HFF-Myc (cell line): ENCODE results near the gene COLQ.

Experiments
- DNase-seq: peaks from one replicate; pipeline ENCODE4 v3.0.0-alpha.2; 2011; ENCODE audit warnings: low read depth; ENCODE audit errors: extremely low read depth
- H3K4me3 ChIP-seq: replicated peaks from 2 replicates; pipeline ENCODE4 v1.5.1; 2011; ENCODE audit warnings: low read depth, mild to moderate bottlenecking, control low read depth, low read length
- TF ChIP-seq, protein P1 (sequence below): IDR thresholded peaks from 2 replicates; pipeline ENCODE4 v1.5.1; 2012; ENCODE audit warnings: mild to moderate bottlenecking, low read depth, low read length, control low read depth; ENCODE audit errors: missing control alignments

The COLQ gene

GRCh38 chr3:15453991-15454625 is 67.4 kb downstream of the COLQ start:
- no peak overlapping the region for H3K4me3 ChIP-seq
- DNase-seq = no peak
- TF ChIP-seq, protein P1, sequence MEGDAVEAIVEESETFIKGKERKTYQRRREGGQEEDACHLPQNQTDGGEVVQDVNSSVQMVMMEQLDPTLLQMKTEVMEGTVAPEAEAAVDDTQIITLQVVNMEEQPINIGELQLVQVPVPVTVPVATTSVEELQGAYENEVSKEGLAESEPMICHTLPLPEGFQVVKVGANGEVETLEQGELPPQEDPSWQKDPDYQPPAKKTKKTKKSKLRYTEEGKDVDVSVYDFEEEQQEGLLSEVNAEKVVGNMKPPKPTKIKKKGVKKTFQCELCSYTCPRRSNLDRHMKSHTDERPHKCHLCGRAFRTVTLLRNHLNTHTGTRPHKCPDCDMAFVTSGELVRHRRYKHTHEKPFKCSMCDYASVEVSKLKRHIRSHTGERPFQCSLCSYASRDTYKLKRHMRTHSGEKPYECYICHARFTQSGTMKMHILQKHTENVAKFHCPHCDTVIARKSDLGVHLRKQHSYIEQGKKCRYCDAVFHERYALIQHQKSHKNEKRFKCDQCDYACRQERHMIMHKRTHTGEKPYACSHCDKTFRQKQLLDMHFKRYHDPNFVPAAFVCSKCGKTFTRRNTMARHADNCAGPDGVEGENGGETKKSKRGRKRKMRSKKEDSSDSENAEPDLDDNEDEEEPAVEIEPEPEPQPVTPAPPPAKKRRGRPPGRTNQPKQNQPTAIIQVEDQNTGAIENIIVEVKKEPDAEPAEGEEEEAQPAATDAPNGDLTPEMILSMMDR = no peak

- TF ChIP-seq, protein P1 = no peak
- DNase-seq = no peak
- no peak overlapping the region for H3K4me3 ChIP-seq
Measured at GRCh38 chr3:15453501-15453900, 68.0 kb downstream of the COLQ start.

DNA sequence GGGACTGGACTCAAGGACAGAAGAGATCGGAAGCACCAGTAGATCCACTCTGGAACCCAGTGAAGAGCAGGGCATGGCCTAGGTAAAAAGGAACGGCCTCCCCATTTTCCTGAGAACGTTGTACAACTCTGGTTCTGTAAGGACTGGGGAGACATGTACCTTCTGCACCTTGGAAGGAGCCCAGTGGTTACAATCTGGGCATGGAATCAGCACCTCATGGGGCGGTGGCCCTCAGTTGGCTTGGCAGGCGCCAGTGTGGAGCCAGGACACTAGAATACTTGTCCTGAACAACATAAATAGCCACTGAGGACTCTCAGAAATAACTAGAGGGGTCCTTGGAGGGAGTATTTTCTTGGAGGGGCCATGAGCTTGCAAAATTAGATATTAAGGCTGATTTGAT is 68.5 kb downstream of the COLQ start:
- TF ChIP-seq, protein P1 = no peak
- no peak overlapping the region for H3K4me3 ChIP-seq

GRCh38 chr3:15452156-15452555 is 69.3 kb downstream of the COLQ start:
- H3K4me3 ChIP-seq = no peak overlapping the region
- TF ChIP-seq, protein P1 = no peak
- DNase-seq = no peak

More for the DNA sequence above, 68.5 kb downstream of the COLQ start:
- no peak for DNase-seq

DNA sequence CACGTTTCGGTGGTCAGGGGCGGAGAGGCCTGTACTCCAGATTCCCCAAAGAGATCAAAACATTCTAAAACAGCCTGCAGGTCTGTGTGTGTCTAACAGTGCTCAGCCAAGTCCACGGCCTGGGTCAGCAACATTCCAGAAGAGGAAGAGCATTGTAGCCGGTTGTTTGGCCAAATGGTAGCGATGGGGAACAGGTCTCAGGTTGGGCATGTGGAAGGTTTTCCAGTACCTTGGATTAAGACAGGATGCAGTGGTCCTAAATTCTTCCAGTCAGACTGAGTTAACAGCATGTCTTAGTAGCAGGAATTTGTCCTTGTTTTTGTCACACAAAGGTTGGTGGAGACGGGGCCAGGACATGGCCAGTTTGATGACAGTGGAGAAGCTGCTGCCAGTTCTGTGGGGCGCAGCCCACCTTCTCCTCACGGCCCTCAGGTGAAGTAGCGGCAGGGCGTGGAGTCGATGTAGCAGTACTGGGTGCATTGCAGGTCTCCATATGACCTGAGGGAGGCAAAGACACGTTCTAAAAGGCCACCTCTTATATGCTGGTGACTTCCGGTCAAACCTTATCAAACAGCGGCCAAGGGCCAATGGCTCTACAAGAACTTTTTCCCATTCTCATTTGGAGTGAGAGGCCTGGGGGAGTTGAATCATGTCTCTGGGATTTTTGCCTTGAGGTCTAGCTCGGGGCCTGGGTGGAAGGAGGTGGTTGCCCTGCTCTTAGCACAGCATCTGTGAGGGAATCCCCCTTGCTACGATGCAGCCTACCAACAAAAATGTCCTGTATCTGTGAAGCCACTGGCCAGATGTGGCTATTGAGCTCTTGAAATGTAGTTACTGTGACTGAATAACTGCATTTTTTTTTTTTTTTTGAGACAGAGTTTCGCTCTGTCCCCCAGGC is 70.0 kb downstream of the COLQ start:
- TF ChIP-seq, protein P1 = no peak
- H3K4me3 ChIP-seq = no peak overlapping the region
- DNase-seq = no peak

- no peak overlapping the region for H3K4me3 ChIP-seq
- no peak for DNase-seq
- TF ChIP-seq, protein P1 = no peak
Measured at GRCh38 chr3:15450438-15451215, 70.9 kb downstream of the COLQ start.
